HepG2 (cell line): Measurements from ENCODE around the gene KIRREL2. TPM values are rescaled to one million over a fixed set of nuclear protein-coding genes. Genes with fewer than 3 reads are reported as not detected.

Source experiments
- ATAC-seq: fragments of 200-7000 bp; cut with Tn5 transposase; 3 replicates; pipeline ENCODE4 v1.9.1; 2020; ENCODE audit warnings: mild to moderate bottlenecking, moderate library complexity
- BruUV-seq: library from RNA; stranded (reverse); fragments of 400-500 nt; replicated peaks from 2 replicates; lab custom pipeline; 2021; lab: Mats Ljungman, UMichigan
- CTCF ChIA-PET: fragments of 300-600 bp; formaldehyde crosslinking; extraction: SDS; loops from one replicate; lab custom pipeline; 2021; ENCODE audit warnings: low total read pairs, inconsistent platforms, low intra/inter-chr PET ratio; lab: Yijun Ruan, JAX
- POLR2A ChIA-PET: fragments of 350-600 bp; sonication (Branson Sonifier 250); formaldehyde crosslinking; loops from one replicate; lab custom pipeline; 2020; ENCODE audit warnings: antibody characterized with exemption, inconsistent platforms; lab: Yijun Ruan, JAX
- DNase-seq: peaks from one replicate; pipeline ENCODE4 v3.0.0-alpha.2; 2015; ENCODE audit warnings: low spot score
- FAIRE-seq: peaks from 3 replicates; lab custom pipeline; 2011; peaks lifted over from hg19 to GRCh38; lab: Jason Lieb, UNC
- H2AFZ ChIP-seq: one replicate; pipeline ENCODE4 v1.6.1; 2011; ENCODE audit warnings: low read length, inconsistent platforms
- H3K27ac ChIP-seq: fragments of 300-600 bp; 3 replicates; pipeline ENCODE4 v1.8.0; 2011; ENCODE audit warnings: mixed run types, mild to moderate bottlenecking, mixed read lengths, low read length, inconsistent platforms; ENCODE audit not compliant: insufficient read depth; ENCODE audit errors: extremely low read length
- H3K27me3 ChIP-seq, 2 experiments: fragments of 200-600 bp in 1 of 2; 2 replicates in 1 of 2; 3 replicates in 1 of 2; pipeline versions ENCODE4 v1.6.0 to v1.8.0; 2011; ENCODE audit warnings: low read length in 2 of 2, mild to moderate bottlenecking in 2 of 2, moderate library complexity in 2 of 2, inconsistent platforms in 1 of 2; ENCODE audit not compliant: insufficient read depth in 2 of 2, control insufficient read depth in 1 of 2
- H3K36me3 ChIP-seq, 2 experiments: fragments of 200-600 bp in 1 of 2; replicated peaks in 1 of 2; 2 replicates in 1 of 2; 3 replicates in 1 of 2; pipeline versions ENCODE4 v1.5.1 to v1.8.0; 2011; ENCODE audit warnings: low read length in 2 of 2, inconsistent platforms in 1 of 2; ENCODE audit not compliant: insufficient read depth in 2 of 2, control insufficient read depth in 1 of 2
- H3K4me1 ChIP-seq: 2 replicates; pipeline ENCODE4 v1.5.1; 2012; ENCODE audit warnings: low read length, inconsistent platforms; ENCODE audit not compliant: insufficient read depth
- H3K4me2 ChIP-seq: 2 replicates; pipeline ENCODE4 v1.6.0; 2011; ENCODE audit warnings: low read depth, low read length, inconsistent platforms
- H3K4me3 ChIP-seq, 3 experiments: fragments of 200-600 bp in 1 of 3; sonication (generic), shearing (Covaris generic) in 1 of 3; replicated peaks in 1 of 3; 2 replicates each; pipeline ENCODE4 v1.5.1; 2011 to 2016; ENCODE audit warnings: low read length in 3 of 3, inconsistent platforms in 2 of 3, low read depth in 2 of 3, mild to moderate bottlenecking in 2 of 3, control low read depth in 1 of 3, mixed read lengths in 1 of 3; ENCODE audit not compliant: insufficient read depth in 1 of 3
- H3K79me2 ChIP-seq: one replicate; pipeline ENCODE4 v1.6.1; 2011; ENCODE audit warnings: low read length, inconsistent platforms; ENCODE audit not compliant: insufficient read depth
- H3K9ac ChIP-seq: 2 replicates; pipeline ENCODE4 v1.6.0; 2011; ENCODE audit warnings: mild to moderate bottlenecking, low read depth, low read length, inconsistent platforms; ENCODE audit not compliant: insufficient read depth
- H3K9me3 ChIP-seq: 2 replicates; pipeline ENCODE4 v1.5.1; 2012; ENCODE audit warnings: mild to moderate bottlenecking, low read length
- H4K20me1 ChIP-seq: 2 replicates; pipeline ENCODE4 v1.6.0; 2011; ENCODE audit warnings: inconsistent platforms, mild to moderate bottlenecking, low read length, moderate library complexity; ENCODE audit not compliant: insufficient read depth
- ATF7 ChIP-seq, 2 experiments: fragments of 450-650 bp in 1 of 2; sonication (generic) in 1 of 2; formaldehyde crosslinking in 1 of 2; IDR thresholded peaks; 2 replicates each; pipeline versions ENCODE4 v1.4.0 to v1.6.1; 2016 to 2020; ENCODE audit warnings: antibody characterized with exemption in 1 of 2, mild to moderate bottlenecking in 1 of 2, missing genetic modification reagents in 1 of 2
- HDAC1 ChIP-seq: sonication (generic); formaldehyde crosslinking; IDR thresholded peaks from 2 replicates; pipeline ENCODE4 v1.5.1; 2020; ENCODE audit warnings: mild to moderate bottlenecking, missing genetic modification reagents
- KLF6 ChIP-seq: IDR thresholded peaks from 2 replicates; pipeline ENCODE4 v1.8.0; 2016; ENCODE audit warnings: missing biosample characterization, missing genetic modification reagents
- MAFF ChIP-seq: IDR thresholded peaks from 2 replicates; pipeline ENCODE4 v1.6.1; 2011; ENCODE audit warnings: low read depth, low read length, improper control_type of control experiment
- MED13 ChIP-seq: sonication (generic); formaldehyde crosslinking; IDR thresholded peaks from 2 replicates; pipeline ENCODE4 v1.5.0; 2020; ENCODE audit warnings: missing genetic modification reagents
- NFIB ChIP-seq: sonication (generic); formaldehyde crosslinking; IDR thresholded peaks from 2 replicates; pipeline ENCODE4 v1.9.0; 2021; ENCODE audit warnings: missing genetic modification reagents, mild to moderate bottlenecking, borderline replicate concordance
- RBAK ChIP-seq: sonication (generic); formaldehyde crosslinking; IDR thresholded peaks from 2 replicates; pipeline ENCODE4 v1.5.1; 2020; ENCODE audit warnings: mild to moderate bottlenecking, missing genetic modification reagents
- SAP130 ChIP-seq: IDR thresholded peaks from 2 replicates; pipeline ENCODE4 v1.6.1; 2016; ENCODE audit warnings: low read depth
- ZFP1 ChIP-seq: IDR thresholded peaks from 2 replicates; pipeline ENCODE4 v1.6.1; 2016
- ZNF292 ChIP-seq: sonication (generic); formaldehyde crosslinking; IDR thresholded peaks from 2 replicates; pipeline ENCODE4 v1.8.1; 2022; ENCODE audit warnings: mild to moderate bottlenecking, low read depth, missing genetic modification reagents, borderline replicate concordance
- ZNF556 ChIP-seq: sonication (generic); formaldehyde crosslinking; IDR thresholded peaks from 2 replicates; pipeline ENCODE4 v1.4.0; 2020; ENCODE audit warnings: mild to moderate bottlenecking, missing genetic modification reagents, borderline replicate concordance
- WGBS: methylation state at CpG from one replicate; pipeline ENCODE4 v1.1.6; 2017; ENCODE audit warnings: low lambda C conversion rate; 5-methylcytosine and 5-hydroxymethylcytosine counted together
- in situ Hi-C: cut with HindIII; loops from 2 replicates; pipeline ENCODE4 v1.10.0; 2017; ENCODE audit warnings: low pct_unique_long_range_greater_than_20kb; ENCODE audit not compliant: extremely low pct_ligation_motif_present
- intact Hi-C: fragments of 100-400 bp; cut with micrococcal nuclease; formaldehyde crosslinking; loops from one replicate; pipeline ENCODE4 v1.10.0; 2022; ENCODE audit not compliant: unreplicated experiment
- polyA plus RNA-seq, 8 experiments: library from polyadenylated mRNA; depleted of rRNA in 3 of 8; stranded (reverse) in 7 of 8; unstranded in 1 of 8; fragments of >200 nt; fragmentation: Illumina TruSeq in 4 of 8; extraction: Trizol in 4 of 8; gene quantifications; 2 replicates each; pipeline versions ENCODE4 v1.2.1 to v1.2.3, GENCODE V29; 2011 to 2016; ENCODE audit warnings: low read depth in 4 of 8, missing spikeins in 1 of 8, mixed read lengths in 1 of 8; ENCODE audit not compliant: insufficient read depth in 1 of 8
- total RNA-seq, 5 experiments: library from RNA; depleted of rRNA; stranded (reverse); fragments of >200 nt; fragmentation: Illumina TruSeq; extraction: Trizol; gene quantifications; 2 replicates each; pipeline ENCODE4 v1.2.3, GENCODE V29; 2016; ENCODE audit warnings: low read depth in 1 of 5
- TF ChIP-seq, protein P1 (sequence below): IDR thresholded peaks from 2 replicates; pipeline ENCODE4 v1.6.1; 2016; ENCODE audit warnings: missing biosample characterization, missing genetic modification reagents, low read depth
- TF ChIP-seq, protein P2 (sequence below): sonication (generic); formaldehyde crosslinking; IDR thresholded peaks from 2 replicates; pipeline ENCODE4 v1.5.1; 2020; ENCODE audit warnings: missing genetic modification reagents, mild to moderate bottlenecking, borderline replicate concordance
- TF ChIP-seq, protein P3 (sequence below): sonication (generic); formaldehyde crosslinking; IDR thresholded peaks from 2 replicates; pipeline ENCODE4 v1.4.0; 2020; ENCODE audit warnings: missing genetic modification reagents

The KIRREL2 gene
- total and polyA plus RNA-seq, 2 of the 13 experiments (the other 11 are each of a cell fraction or from before 2014, with no cell fraction given) = 0.18 to 2.4 TPM

DNA sequence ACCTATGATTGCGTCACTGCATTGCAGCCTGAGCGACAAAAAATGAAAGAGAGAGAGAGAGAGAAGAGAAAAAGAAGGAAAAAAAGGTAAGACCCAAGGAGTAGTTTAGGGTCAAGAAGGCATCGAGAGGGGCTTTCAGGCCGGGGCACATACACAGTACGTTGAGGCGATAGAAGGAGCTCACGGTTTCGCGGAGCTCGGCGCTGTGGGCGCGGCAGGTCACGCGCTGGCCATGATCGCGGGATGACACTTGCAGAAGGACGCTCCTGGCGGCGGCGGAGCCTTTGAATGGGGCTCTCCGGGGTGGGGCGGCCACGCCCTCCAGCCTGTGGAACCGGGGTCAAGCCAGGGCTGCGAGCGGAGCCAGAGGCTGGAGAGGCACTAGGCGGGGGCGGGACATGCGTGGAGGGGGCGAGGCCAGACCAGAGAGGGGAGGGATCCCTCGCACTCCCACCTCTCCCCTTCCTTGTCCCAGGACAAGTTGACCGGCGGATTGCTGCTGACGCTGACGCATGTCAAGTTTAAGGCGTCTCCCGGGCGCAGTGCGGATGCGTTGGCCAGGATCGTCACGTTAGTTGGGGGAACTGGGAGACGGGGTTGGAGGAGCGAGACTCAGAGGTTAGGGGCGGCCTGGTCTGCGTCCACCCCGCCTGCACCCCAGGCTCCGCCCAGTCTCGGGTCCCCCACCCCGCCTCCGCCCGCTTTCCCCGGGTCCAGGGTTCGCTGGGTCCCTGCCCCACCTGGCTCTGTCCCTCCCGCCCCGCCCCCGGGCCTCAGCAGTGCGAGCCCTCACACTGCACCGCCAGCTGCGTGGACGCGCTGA is 11.3 kb upstream of the KIRREL2 start:
- DNase-seq (peak; percentile 37), FAIRE-seq (peak; percentile 36), ATAC-seq (peak; percentile 76)
- Histone ChIP-seq H3K27me3 (peaks cover 0 to 41% of the 10 kb centered on the region in 2 experiments), H3K9me3 (no peaks in the 10 kb centered on the region), H2AFZ (no peak overlapping the region), H3K4me1 (peaks cover 27% of the 10 kb centered on the region), H3K4me2 (peak overlapping the region; percentile 85), H3K9ac (no peak overlapping the region), H3K4me3 (peak overlapping the region; percentile 33 to 73 (median 49); a peak in 5 of 6 replicates), H3K27ac (no peak overlapping the region), H3K36me3 (no peaks in the 10 kb centered on the region), H4K20me1 (no peaks in the 10 kb centered on the region), H3K79me2 (no peaks in the 10 kb centered on the region)
- 2% methylated on average over 18 of the region's 63 CpGs for WGBS
- in situ Hi-C loops (no loop called here), intact Hi-C loops (no loop called here)
- POLR2A ChIA-PET = interaction anchor here (0.7 to 1.3 kb wide), 2 partner anchors 16 to 551 kb away, joined by 3 read pairs; no protein-coding TSS in a partner anchor
- no TSS peak for BruUV-seq
- CTCF ChIA-PET = no interaction called here
- no peak for TF ChIP-seq RBAK
- peak; percentile 41; the same call in 1 of the 2 replicates for TF ChIP-seq SAP130 (CRISPR knock-in tag)
- 0 out of 2 replicates have a peak, but pooled peaks have one; percentile 12 for TF ChIP-seq KLF6
- TF ChIP-seq, protein P1, sequence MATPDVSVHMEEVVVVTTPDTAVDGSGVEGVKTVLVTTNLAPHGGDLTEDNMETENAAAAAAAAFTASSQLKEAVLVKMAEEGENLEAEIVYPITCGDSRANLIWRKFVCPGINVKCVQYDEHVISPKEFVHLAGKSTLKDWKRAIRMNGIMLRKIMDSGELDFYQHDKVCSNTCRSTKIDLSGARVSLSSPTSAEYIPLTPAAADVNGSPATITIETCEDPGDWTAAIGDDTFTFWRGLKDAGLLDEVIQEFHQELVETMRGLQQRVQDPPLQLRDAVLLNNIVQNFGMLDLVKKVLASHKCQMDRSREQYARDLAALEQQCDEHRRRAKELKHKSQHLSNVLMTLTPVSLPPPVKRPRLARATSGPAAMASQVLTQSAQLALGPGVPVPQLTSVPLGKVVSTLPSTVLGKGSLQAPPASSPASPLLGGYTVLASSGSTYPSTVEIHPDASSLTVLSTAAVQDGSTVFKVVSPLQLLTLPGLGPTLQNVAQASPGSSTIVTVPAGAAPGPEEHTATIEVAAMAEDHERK = no peak
- TF ChIP-seq, protein P2, sequence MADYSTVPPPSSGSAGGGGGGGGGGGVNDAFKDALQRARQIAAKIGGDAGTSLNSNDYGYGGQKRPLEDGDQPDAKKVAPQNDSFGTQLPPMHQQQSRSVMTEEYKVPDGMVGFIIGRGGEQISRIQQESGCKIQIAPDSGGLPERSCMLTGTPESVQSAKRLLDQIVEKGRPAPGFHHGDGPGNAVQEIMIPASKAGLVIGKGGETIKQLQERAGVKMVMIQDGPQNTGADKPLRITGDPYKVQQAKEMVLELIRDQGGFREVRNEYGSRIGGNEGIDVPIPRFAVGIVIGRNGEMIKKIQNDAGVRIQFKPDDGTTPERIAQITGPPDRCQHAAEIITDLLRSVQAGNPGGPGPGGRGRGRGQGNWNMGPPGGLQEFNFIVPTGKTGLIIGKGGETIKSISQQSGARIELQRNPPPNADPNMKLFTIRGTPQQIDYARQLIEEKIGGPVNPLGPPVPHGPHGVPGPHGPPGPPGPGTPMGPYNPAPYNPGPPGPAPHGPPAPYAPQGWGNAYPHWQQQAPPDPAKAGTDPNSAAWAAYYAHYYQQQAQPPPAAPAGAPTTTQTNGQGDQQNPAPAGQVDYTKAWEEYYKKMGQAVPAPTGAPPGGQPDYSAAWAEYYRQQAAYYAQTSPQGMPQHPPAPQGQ = no peak
- TF ChIP-seq HDAC1 (CRISPR knock-in tag) = no peak; the same call in 1 of the 2 replicates
- TF ChIP-seq, protein P3, sequence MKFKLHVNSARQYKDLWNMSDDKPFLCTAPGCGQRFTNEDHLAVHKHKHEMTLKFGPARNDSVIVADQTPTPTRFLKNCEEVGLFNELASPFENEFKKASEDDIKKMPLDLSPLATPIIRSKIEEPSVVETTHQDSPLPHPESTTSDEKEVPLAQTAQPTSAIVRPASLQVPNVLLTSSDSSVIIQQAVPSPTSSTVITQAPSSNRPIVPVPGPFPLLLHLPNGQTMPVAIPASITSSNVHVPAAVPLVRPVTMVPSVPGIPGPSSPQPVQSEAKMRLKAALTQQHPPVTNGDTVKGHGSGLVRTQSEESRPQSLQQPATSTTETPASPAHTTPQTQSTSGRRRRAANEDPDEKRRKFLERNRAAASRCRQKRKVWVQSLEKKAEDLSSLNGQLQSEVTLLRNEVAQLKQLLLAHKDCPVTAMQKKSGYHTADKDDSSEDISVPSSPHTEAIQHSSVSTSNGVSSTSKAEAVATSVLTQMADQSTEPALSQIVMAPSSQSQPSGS (CRISPR knock-in tag) = no peak
- no peak for TF ChIP-seq MED13 (CRISPR knock-in tag)
- no peak for TF ChIP-seq ZFP1 (CRISPR knock-in tag)
- TF ChIP-seq ZNF556 (CRISPR knock-in tag) = 0 out of 2 replicates have a peak, but pooled peaks have one; percentile 51
- TF ChIP-seq ZNF292 (CRISPR knock-in tag) = no peak
- no peak for TF ChIP-seq MAFF
- TF ChIP-seq NFIB (CRISPR knock-in tag) = no peak
- peak; percentile 67 for TF ChIP-seq ATF7 (IDR thresholded peaks at IDR 0.05)
- TF ChIP-seq ATF7 (CRISPR knock-in tag; IDR thresholded peaks at IDR 0.05) = no peak
